NCI-H526 treated with DMSO at 0.1 percent for 48 hours (cell line): Measurements from ENCODE around the gene CRYBA4.

Experiments
- DNase-seq: peaks from one replicate; lab custom pipeline; 2025; lab: John Stamatoyannopoulos, UW

CRYBA4 gene

DNA sequence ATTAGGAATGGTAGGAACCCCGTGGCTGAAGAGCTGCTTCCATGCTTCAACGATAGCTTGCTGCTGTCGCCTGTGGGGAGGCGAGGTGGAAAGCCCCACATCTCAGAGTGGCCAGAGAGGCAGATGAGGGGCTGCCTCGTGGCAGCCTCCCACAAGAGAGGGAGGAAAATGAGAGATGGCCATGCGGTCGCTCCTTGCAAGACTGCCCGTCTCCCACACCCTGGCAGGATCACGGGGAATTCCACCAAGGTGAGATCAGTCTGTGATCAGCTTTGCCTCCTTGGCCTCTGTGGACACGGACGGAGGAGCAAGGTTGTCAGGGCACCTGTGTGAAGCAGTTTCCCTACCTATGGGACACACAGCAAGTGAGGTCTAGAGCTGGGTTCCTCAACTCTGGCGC is 3.0 kb downstream of the CRYBA4 start:
- no peak for DNase-seq

DNA sequence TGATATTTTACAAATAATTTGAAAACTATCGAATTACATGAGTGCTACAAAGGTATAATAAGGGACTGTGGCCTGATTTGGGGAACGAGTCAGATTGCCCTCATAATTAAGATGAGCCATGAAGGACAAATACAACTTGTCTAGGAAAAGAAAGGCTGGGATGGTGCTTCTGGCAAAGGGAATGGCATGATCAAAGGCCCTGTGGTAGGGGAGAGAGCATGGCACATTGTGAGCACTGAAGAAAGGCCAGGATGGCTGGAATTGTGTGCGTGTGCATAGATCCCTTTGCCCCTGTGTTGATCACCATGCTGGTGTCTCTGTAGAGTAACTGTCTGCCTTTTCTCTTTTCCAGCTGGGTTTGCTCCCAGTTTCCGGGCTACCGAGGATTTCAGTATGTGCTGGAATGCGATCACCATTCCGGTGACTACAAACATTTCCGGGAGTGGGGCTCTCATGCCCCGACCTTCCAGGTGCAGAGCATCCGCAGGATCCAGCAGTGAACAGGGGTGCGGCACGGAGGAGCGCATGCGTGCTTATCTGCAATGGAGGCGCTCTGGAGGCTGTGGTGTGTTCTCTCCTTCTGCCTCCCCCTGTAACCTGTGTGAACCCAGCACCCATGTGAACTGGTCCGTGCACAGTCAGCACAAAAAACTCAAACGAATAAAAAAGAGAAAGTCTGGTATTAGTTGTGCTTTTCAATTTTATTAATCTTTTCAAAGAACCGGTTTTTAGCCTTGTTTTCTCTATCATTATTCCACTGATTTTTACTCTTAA is 8.4 kb downstream of the CRYBA4 start:
- no peak for DNase-seq

DNA sequence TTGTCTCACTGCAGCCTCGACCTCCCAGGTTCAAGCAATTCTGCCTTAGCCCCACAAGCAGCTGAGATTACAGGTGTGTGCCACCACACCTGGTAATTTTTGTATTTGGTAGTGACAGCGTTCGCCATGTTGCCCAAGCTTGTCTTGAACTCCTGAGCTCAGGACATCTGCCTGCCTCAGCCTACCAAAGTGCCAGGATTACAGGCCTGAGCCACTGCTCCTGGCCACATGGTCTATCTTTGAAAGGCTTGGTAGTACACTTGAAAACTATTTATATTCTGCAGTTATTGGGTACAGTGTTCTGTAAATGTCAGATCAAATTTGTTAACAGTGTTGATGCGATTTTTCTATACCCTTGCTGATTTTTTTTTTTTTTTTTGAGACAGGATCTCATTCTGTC is 9.5 kb downstream of the CRYBA4 start:
- no peak for DNase-seq

DNA sequence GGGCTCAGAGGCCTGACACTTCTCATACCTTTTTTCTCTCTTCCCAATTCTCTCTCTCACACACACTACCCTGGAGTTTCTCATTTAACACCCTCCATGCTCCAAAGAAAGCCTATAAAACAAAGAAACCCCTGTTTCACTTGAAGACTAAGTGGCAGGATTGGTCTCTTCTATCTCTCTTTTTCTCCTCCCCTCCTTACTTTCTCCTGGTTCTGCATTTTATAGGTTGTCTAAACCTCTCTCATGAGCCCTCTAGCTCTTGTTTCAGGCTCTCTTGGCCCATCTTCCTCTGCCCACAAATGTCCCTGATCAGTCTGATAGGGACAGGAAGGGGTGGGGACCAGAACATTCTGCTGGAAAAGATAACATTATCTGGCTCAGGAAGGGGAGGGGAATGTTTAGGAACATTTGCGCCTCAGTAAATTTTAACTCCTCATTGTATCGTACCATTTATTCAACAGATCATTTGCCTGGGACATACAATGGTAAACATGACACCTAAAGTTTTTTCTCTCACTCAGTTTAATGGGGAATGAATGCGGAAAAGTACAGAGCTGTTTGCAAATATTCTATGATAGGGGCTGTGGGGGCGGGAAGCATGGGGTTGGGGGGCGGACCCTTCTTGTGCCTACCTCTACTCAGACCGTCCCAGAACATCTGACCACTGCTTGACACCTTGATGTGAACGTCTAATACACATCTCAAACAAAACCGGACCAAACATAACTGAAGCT is 10.8 kb downstream of the CRYBA4 start:
- DNase-seq: no peak

DNA sequence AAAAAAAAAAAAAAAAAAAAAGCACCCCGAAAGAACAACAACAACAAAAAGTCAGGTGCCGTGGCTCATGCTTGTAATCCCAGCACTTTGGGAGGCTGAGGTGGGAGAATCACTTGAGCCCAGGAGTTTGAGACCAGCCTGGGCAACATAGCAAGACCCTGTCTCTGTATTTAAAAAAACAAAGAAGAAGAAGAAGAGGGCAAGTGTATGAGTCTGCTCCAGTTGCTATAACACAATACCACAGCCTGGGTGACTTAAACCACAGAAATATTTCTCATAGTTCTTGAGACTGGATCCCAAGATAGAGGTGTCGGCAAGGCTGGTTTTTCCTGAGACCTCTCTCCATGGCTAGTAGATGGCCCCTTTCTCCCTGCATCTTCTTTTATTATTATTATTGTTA is 12.4 kb downstream of the CRYBA4 start:
- no peak for DNase-seq

DNA sequence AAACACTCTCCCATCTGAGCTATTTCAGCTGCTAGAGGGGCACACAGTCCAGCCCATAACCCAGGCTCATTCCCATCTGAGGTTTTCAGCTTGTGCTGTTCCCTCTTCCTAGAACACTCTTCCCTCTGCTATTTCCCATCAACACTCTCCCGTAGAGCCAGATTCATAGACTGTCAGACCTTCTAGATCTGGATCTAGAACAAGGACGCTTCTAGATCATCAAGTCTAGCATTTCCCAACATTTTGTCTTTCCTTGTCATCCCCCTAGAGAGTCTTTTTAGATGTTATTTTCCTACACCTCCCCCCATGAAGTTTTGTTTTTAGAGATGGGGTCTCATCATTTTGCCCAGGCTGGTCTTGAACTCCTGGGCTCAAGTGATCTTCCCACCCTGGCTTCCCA is 13.4 kb downstream of the CRYBA4 start:
- no peak for DNase-seq

DNA sequence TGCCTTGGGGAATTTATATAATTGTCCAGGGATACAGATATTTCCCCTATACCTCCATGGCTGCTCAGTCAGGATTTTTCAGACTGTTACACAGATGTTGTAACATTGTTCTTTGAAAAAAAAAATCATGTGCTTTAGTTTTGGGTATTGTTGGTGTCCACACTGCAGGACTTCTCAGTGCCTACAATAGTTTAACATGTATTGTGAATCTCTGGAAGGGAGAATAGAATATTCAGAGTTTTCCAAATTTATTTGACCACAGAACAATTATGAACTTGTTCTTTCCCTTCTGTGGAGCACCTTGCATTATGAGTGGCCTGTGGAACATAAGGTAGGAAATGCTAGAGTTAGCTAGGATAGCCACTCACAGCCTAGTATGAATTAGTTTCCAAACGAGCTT is 14.5 kb downstream of the CRYBA4 start:
- no peak for DNase-seq

DNA sequence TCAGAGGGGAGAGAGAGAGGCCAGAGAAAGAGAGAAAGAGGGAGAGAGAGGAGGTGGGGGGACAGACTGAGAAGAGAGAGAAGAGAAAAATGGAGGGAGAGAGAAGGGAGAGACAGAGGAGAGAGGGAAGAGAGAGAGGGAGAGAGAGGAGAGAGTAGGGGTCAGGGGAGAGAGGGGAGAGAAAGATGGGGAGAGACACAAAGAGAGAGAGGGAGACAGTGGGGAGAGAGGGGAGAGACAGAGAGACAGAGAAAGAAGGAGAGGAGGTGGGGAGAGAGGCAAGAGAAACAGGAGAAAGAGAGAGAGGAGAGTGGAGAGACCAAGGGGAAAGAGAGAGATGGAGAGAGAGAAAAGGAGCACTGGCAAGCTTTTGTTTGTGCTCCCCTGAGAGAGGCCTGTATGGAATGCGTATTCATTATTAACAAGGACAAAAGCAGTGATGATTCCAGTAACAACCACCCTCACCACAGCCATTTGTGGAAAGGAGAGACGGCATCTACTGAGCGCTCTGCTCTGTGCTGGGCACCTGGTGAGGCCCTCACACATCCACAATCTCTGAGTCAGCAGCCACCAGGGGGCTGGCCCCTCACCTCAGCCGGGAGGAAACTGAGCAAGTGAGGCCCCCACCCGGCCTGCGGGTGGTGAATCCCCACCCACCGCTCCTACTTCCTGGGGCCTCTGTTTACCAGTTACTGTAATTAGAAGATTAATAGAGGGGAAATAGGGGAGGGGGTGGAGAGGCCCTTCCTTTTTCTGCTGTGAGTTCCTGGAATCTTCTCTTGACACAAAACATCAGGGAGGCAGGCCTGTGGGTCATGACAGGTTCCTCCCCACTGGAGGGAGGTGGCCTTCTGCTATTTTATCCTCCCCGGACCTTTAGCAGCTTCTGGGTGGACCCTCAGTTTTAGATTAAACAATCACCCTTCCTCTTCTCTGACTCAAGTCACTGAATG is 21.0 kb downstream of the CRYBA4 start:
- no peak for DNase-seq

DNA sequence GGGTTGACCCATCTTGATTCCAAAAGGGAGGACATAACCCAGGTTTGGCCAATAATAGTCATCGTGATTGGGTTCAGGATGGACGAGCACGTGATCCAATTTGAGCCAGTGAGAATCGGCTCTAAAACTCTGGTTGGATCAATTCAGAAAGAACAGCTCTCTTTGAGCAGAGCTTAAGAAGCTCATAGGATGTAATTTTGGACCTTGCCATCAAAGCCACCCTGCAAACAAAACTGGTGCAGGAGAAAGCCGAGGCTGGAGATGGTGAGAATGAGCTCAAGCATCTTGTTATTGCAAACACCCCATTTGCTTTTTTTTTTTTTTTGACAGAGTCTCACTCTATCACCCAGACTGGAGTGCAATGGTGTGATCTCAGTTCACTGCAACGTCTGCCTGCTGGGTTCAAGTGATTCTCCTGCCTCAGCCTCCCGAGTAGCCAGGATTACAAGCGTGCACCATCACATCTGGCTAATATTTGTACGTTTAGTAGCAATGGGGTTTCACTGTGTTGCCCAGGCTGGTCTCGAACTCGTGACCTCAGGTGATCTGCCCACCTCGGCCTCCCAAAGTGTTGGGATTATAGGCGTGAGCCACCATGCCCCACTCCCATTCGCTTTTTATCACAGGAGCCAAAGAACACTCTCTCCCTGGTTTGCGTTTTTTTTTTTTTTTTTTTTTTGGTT is 21.8 kb downstream of the CRYBA4 start:
- DNase-seq: no peak

DNA sequence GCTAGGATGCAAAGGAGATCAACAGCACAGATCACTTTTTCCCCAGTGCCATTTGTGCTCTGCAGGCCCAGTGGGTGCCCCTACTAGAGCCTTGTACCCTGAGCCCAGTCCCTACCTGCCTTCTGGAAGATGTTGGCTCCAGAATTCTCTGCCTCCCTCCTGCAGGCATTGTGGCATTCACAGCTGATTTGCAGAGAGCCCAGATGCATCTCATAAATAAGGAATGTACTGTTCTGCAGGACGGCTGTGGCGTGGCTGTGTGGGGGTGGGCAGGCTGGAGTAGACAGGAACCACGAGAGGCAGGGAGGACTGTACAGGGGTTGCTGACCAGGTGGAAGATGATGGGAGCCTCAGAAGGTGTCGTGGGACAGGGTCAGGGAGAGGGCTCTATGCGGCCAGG is 24.4 kb downstream of the CRYBA4 start:
- no peak for DNase-seq

DNA sequence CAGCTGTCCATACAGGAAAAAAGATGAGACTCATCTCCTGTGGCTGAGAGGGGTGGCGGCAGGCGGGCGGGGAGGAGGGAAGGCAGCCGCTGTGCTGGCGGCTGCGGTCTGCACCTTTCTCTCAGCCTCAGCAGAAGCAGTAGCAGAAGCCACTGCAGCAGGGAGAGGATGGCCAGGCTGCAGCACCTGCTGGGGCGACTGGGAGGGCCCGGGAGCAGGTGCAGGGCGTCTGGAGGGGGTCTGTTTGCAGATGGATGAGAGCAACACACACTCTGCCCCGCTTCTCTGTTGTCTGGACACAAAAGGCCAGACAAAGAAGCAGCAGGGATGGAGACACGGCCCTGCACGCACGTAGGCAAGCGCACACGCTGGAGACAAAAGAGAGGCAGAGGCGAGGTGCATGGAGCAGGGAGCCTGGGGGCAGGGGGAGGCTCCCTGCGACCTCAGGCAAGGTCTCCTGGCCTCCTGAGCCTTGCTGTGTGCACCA is 26.3 kb downstream of the CRYBA4 start:
- peak; percentile 23 for DNase-seq

DNA sequence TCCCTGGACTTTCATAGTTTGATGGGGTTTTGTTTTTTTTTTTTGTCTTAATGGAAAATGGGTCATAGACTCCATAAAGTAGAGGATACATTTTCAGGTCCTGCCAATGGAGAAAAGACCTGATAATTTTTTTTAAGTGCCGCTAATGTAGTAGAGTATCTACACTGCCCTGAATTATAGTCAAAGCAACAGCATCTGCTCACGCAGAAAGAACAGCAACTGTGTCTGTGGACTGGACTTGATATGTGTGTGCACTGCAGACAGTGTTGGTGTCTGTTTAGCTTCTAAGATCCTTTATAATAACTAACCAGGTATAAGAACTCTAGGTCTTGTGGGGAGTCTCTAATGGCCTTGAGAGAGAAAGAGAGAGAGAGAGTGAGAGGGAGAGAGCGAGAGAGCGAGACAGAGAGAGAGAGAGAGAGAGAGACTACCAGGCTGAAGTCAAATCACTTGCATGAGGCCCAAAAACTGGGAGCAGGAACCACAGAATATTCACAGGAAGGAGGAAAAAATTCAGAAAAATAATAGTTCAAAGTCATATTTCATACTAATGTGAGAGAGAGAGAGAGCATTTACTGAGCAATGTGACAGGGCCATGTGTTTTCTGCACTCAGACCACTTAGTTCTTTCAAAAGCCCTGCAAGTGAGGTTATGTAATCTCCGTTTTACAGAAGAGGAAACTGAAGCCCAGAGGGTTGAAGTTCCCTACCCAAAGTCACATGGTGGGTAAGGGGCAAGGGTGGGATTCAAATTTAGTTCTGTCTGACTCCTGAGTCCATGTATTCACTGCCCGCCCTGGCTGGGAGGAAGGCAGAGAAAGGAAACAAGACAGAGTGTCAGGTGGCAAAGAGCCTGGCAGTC is 27.0 kb downstream of the CRYBA4 start:
- no peak for DNase-seq

DNA sequence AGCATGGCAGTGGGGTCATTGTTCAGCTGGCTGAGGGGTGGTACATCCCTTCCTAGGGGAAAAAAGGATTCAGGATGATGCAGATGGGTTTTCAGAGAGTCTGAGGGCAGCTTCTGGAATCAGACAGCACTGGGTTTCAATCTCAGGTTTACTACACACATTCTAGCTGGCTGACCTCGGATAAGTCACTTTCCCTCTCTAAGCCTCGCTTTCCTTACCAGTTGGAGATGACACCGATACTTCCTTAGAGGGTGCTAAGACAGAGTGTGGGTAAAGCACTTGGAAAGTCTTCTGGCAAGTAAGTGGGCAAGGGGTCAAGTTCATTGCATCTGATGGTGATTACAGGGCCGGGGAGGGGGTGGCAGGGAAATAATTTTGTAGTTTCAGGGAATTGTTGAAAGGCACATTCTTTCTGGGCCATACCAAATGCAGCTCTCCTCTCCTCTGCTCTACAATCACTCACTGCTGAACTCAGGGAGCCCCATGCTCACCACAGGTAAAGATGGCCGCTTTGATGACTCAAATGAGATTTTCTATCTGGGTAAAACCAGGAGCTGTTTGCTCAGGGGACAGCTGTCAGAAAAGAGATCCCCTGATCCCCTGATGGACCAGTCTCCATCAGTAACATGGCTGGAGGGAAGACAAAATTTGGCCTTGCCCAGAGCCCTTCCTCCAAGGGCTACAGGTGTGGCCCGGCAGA is 29.1 kb downstream of the CRYBA4 start:
- no peak for DNase-seq

DNA sequence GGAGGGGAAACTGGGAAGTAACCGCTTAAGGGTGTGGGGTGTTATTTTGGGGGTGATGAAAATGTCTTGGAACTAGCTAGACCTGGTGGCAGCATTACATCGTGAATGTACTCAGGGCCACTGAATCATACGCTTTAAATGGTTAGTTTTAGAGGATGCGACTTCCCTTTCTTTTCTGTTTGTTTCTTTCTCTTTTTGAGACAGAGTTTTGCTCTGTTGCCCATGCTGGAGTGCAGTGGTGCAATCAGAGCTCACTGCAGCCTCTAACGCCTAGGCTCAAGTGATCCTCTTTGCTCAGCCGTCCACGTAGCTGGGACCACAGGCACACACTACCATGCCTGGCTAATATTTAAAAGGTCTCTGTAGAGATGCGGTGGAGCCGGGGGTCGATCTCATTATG is 30.1 kb downstream of the CRYBA4 start:
- DNase-seq: no peak

DNA sequence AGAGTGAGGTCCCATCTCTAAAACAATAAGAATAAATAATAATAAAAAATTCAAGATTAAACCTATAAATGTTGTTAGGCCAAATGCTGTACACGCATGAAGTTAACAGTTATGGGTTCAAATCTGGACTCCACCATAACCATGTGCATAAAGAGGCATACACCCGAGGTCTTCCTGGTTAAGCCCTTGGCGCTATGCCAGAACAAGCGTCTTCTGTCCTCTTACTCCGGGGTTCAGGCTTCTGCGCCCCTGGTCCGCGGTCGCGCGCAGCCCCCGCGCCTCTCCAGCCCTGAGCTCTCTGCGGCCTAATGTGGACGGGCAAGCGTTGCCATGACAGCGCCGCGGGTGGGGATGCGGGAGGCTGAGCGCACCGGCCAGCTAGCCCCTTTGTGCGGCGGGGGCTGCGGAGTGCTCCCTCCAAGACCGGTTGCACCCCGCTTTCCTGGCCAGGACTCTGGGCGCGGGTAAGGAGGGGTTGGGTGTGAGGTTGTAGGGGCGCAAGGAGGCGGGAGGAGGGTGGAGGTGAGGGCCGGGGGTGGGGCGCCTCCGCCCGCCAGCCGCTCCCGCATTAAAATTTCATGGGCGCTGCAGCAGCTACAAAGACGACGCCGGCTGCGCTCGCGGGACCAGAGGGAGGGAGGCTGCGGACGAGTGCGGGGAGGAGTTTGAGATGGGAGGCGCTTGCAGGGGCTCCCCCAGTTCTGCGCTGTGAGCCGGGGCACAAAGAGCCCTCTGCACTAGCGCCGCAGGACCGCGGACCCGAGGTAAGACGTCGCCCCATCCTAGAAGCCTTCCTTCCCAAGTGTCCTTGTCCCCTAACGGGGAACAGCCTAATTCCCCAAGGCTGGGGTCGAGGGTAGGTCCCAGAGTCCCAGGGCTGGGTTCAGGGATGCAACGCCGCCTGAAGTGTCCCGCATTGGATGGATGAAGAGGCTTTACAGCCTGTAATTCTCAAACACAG is 35.4 kb downstream of the CRYBA4 start, which contains the start of gene MIAT:
MIAT (plus strand) TSS at position 698 of the 961 bp plus-strand sequence.
- no peak for DNase-seq

DNA sequence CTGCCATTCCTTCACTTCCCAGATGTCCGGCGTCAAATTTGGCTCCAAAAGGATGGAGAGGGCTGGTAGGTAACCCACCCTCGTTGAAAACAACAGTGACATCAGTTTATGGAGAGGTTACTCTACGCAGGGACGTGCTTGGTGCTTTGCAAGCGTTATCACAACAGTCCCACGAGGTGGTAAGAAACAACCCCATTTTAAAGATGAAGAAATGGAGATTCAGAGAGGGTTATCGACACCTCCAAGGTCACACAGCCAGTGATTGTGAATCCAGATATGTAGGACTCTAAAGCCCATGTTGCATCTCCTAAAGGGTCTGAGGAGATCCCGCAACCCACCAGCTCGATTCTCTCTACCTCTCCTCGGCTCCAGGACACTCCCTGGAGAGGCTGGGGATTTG is 36.4 kb downstream of the CRYBA4 start:
- DNase-seq: no peak

DNA sequence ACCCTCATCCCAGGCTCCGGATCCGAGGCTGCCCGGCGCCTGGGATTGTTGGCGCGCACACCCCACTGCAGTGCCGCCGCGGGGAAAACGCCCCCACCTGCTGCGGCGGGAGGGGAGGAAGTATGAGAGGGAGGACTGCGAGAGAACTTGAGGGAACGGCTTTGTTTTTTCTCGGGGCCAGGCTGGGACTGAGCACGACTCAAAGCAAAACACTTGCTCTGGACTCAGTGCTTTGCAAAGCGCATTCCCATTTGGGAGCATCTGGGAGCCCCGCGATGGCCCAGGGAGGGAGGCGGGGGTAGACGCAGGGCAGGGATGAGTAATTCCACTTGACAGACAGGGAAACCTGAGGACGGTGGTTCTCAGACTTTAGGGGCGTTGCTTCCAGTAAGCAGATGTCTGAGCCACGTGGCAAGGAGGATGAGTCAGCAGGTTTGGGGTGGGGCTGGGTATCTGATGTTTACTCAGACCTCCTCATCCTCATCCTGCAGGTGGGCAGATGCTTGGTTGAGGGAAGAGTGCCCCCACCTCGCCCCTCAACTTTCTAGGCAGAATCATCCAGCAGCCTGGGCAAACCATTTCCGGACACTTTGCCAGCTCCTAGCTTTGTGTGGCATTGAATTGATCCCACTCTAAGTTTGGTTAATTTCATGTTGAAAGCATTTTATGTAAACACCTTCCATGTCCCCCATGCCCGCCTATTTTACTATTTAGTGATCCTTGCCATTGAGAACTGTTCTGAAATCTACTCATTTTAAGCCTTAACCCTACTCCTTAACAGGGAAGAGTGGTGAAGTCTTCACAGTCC is 37.1 kb downstream of the CRYBA4 start:
- DNase-seq: peak; percentile 65

DNA sequence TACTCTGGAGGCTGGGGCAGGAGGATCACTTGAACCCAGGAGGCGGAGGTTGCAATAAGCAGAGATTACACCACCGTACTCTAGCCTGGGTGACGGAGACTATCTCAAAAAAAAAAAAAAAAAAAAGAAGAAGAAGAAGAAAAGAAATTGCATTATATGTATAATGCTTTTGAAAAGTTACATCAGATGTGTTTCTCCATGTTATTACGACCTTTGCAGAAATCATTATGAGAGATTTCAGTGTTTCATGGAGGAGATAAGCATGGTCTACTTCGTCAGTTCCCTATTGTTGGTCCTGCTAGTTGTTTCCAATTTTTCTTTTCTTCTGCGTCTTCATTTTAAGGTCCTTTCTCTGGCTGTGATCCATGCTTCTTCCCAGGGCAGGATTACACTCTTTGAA is 38.6 kb downstream of the CRYBA4 start:
- DNase-seq: no peak
